ENCODE results near the gene KAZN.

- TF ChIP-seq CTCF (IDR thresholded peaks at IDR 0.05; ENCODE audit: poor library complexity, severe bottlenecking) (no peak), EZH2 (IDR thresholded peaks at IDR 0.05; ENCODE audit: borderline replicate concordance, insufficient read depth, low read length, poor library complexity, severe bottlenecking) (no peak)
These were observed 375.3 kb downstream of the KAZN start for GRCh38 chr1:14973773-14974172.
